Tongue (tissue), 2 donors: ENCODE results near the gene TBCEL. TPM values are rescaled to one million over a fixed set of nuclear protein-coding genes. Genes with fewer than 3 reads are reported as not detected.
"Not testable (repeated sequence)": the region's sequence is repeated elsewhere in the genome, so short reads cannot be mapped to it uniquely, and the experiment has no call there.

Experiments
- DNase-seq: peaks from one replicate; pipeline ENCODE4 v3.0.0-alpha.2; 2015
- total RNA-seq: library from RNA; depleted of rRNA; stranded (reverse); fragments of >200 nt; gene quantifications from one replicate; pipeline ENCODE4 v1.2.3, GENCODE V29; 2014

The TBCEL gene, protein sequence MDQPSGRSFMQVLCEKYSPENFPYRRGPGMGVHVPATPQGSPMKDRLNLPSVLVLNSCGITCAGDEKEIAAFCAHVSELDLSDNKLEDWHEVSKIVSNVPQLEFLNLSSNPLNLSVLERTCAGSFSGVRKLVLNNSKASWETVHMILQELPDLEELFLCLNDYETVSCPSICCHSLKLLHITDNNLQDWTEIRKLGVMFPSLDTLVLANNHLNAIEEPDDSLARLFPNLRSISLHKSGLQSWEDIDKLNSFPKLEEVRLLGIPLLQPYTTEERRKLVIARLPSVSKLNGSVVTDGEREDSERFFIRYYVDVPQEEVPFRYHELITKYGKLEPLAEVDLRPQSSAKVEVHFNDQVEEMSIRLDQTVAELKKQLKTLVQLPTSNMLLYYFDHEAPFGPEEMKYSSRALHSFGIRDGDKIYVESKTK
- 42.8 TPM for total RNA-seq

DNA sequence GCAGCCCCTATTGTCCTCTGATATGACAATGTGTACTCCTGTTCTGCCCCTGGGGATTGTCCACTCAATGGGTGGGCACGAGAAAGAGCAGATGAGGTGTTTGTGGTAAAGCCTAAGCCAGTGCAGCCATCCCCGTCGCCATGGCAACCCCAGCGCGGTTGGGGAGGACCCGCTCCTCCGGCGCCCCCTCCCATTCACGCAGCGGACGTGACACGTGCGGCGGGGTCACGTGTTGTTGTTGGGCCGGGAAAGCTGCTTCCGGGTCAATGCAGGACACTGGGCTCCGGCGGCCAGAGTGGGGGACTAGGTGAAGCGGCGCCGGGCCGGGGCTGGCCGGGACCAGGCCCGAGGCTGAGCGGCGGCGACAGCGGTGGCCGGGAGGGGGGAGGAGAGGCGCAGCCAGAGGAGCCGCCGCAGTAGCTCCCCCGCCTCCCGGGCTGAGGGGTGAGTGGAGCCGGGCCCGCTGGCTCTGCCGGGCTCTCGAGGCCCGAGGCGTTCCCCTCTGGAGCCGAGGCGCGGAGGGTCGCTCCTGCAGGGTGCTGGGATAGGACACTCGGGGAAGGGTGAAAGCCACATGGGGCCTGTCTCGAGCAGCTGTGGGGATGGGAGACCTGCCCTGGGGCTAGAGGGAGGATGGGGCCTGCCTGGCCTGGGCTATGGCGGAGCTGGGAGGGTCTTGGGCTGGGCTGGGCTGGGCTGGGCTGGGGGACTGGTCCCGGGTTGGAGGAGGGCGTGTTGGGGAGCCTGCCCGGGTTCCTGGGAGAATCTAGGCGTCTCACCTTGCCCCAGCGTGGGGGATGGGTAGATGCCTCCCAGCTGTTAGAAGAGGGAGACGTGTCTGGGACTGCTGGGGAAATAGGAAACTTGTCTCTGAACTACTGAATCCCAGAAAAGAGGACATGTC is at the start of gene TBCEL:
Gene TBCEL (plus strand): TSS at position 255 of the 904 bp plus-strand sequence. CDS start 21,589 bp downstream, outside the sequence.
- DNase-seq: peak; percentile 94

GRCh38 chr11:120974466-120974865 is 49.4 kb upstream of the TBCEL start:
- DNase-seq: no peak

DNA sequence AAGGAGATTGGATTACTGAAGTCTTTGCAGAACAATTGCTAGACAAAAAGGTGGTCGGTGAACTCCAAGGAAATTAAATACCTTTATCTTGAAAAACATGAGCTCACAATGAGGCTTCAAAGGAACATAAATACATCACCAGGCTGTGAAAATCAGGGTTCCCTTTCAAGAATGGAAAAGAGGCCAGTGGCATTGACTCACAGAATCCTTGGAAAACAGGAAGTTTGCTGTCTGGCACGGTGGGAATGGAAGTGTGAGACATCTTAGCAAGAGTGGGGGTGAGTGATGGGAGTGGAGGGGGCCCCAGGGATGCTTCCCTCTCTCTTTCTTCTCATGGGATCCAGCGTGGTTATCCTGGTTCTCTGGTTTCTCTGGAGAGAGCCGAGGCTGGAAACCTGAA is 48.9 kb upstream of the TBCEL start:
- no peak for DNase-seq

GRCh38 chr11:120977266-120978137 is 46.4 kb upstream of the TBCEL start:
- DNase-seq: peak; percentile 18

DNA sequence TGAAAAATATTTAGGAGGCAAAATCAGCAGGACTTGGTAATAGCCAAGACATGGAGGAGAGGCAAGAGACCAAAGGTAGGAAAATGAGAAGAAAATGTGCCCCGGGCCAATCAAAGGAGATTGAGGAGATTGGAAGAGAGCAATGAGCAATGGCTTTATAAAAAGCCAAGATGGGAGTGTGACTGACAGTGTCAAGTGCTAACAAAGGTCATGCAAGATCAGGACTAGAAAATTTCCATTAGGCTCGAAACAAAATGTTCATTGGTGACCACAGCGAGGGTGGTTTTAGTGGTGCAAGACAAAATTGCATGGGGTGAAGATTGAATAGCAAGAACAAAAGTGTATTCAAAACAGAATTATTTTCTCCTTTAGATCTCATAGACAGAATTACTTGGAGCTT is 45.2 kb upstream of the TBCEL start:
- DNase-seq: no peak

DNA sequence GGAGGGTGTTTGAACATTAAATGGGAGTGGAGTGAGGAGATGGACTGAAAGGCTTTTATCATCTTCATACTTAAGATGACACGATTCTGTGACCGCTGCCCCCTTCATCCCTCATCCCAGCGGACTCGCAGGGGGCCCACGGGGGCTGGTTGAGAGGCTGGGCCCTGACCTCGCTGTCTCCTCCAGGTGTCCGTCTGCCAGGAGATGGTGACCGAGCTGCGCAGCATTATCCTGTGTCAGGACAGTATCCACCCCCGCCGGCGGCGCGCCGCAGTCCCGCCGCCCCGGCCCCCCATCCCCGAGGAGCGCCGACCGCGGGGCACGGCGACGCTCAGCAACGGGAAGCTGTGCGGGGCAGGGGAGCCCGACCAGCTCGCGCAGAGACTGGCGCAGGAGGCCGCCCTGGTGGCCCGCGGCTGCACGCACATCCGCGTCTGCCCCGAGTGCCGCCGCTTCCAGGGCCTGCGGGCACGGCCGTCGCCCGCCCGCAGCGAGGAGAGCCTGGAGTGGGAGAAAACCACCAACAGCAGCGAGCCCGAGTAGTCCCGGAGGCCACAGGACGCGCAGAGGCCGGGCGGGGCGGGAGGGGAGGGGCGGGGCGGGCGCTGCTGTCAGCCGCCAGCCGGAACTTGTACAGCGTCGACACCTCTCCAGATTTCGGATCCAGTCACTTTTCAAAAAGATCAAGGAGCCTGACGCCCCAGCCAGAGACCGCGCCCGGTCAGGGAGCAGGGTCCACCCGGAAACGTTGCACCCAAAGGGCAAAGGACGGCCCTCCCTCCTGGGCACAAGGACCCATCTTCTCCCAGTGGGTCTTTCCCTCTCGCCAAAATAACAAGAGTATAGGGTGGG is 38.0 kb upstream of the TBCEL start:
- DNase-seq: peak; percentile 50

- DNase-seq: no peak
Measured at GRCh38 chr11:120988603-120989002, 35.3 kb upstream of the TBCEL start.

DNA sequence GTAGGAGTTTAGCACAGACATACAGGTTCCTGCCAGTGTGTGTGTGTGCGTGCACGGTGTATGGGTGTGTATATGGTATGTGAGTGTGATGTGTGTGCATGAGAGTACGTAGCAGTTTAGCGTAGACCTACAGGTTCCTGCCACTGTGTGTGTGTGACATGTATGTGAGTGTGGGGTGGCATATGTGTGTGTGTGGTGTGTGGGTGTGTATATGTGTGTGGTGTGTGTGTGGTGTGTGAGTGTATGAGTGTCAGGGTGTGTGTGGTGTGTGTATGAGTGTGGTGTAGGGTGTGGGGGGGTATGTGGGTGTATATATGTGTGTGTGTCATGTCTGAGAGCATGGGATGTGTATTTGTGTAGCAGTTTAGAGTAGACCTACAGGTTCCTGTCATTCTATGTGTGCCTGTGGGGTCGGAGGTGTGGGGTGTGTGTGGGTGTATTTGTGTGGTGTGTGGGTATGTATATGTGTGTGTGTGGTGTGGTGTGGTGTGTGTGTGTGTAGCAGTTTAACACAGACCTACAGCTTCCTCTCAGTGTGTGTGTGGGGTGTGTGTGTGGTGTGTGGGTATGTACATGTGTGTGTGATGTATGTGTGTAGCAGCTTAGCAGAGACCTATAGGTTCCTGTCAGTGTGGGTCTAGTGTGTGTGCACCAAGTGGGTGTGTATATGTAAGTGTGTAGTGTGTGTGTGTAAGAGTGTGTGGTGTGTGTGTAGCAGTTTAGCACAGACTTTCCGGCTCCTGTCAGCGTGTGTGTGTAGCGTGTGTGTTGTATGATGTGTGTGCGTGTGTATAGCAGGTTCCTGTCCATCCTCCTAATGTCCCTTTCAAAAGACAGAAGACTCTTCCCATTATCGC is 31.8 kb upstream of the TBCEL start:
- DNase-seq: no peak

- DNase-seq: no peak
Measured at GRCh38 chr11:120994091-120994859, 29.6 kb upstream of the TBCEL start.

DNA sequence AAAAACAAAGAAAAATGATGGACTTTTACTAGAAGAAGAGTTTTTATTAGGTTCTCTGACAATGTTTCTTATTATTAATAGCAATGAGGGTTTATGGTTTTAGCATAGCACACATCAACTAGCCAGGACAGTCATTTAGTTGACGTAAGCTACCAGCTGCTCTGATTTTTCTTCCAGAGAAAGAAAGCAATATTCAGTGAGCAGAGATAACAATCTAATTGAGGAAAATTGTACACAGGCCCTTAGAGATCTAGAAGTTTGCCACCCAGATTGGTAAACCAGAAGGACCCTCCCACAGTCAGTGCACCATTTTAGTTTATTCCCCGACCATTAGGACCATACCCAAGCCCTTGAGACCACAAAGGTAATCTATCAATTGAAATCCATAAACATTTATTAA is 28.7 kb upstream of the TBCEL start:
- no peak for DNase-seq

GRCh38 chr11:120996973-120997372 is 26.9 kb upstream of the TBCEL start:
- DNase-seq: no peak

- DNase-seq: no peak
Measured at GRCh38 chr11:120998581-120998980, 25.3 kb upstream of the TBCEL start.

- DNase-seq: no peak
Measured at GRCh38 chr11:121004206-121004840, 19.6 kb upstream of the TBCEL start.

GRCh38 chr11:121006922-121007321 is 17.0 kb upstream of the TBCEL start:
- DNase-seq: no peak

GRCh38 chr11:121008551-121008950 is 15.4 kb upstream of the TBCEL start:
- DNase-seq: no peak

- no peak for DNase-seq
Measured at GRCh38 chr11:121012091-121012490, 11.8 kb upstream of the TBCEL start.

GRCh38 chr11:121018746-121019145 is 5.2 kb upstream of the TBCEL start:
- DNase-seq: no peak

GRCh38 chr11:121021718-121022117 is 2.2 kb upstream of the TBCEL start:
- DNase-seq: not testable (repeated sequence)

GRCh38 chr11:121024989-121025388 is 1.1 kb downstream of the TBCEL start:
- DNase-seq: peak; percentile 41
